Neural crest cell (in vitro differentiated cells): Measurements from ENCODE around the gene GALNT14. TPM values are rescaled to one million over a fixed set of nuclear protein-coding genes. Genes with fewer than 3 reads are reported as not detected.

ENCODE experiments used
- DNase-seq: peaks from one replicate; pipeline ENCODE4 v3.0.0; 2021; ENCODE audit warnings: low read depth, mixed read lengths, low spot score
- H3K27ac Mint-ChIP-seq: one replicate; pipeline ENCODE4 v1.8.0; 2021; ENCODE audit warnings: mild to moderate bottlenecking, mixed read lengths; ENCODE audit not compliant: unreplicated experiment
- H3K27me3 Mint-ChIP-seq: 2 replicates; pipeline ENCODE4 v1.8.0; 2021; ENCODE audit warnings: low read depth, mild to moderate bottlenecking, mixed read lengths
- H3K36me3 Mint-ChIP-seq: 2 replicates; pipeline ENCODE4 v1.8.0; 2021; ENCODE audit warnings: low read depth, mild to moderate bottlenecking, mixed read lengths
- H3K4me1 Mint-ChIP-seq: 2 replicates; pipeline ENCODE4 v1.8.0; 2021; ENCODE audit warnings: mixed read lengths
- H3K4me3 Mint-ChIP-seq: one replicate; pipeline ENCODE4 v1.8.0; 2021; ENCODE audit warnings: mild to moderate bottlenecking, mixed read lengths
- H3K9me3 Mint-ChIP-seq: 2 replicates; pipeline ENCODE4 v1.8.0; 2021; ENCODE audit warnings: mixed read lengths
- CTCF ChIP-seq: fragments of 200-600 bp; sonication (generic); conservative IDR thresholded peaks from 2 replicates; pipeline ENCODE4 v1.5.0; 2021; ENCODE audit warnings: antibody characterized with exemption, mild to moderate bottlenecking
- total RNA-seq: library from RNA; stranded (reverse); gene quantifications from 2 replicates; pipeline ENCODE4 v1.2.1, GENCODE V29; 2021

GALNT14 gene
- total RNA-seq, 1 donor from 2014 or later, result 1.5 TPM

GRCh38 chr2:30894498-30895119 is 243.6 kb downstream of the GALNT14 start:
- TF ChIP-seq CTCF, result no peak
- Mint-ChIP-seq H3K4me3 (no peak overlapping the region), H3K9me3 (peaks cover 7% of the 10 kb centered on the region), H3K4me1 (no peaks in the 10 kb centered on the region), H3K36me3 (no peaks in the 10 kb centered on the region), H3K27ac (no peak overlapping the region), H3K27me3 (peaks cover 32% of the 10 kb centered on the region)
- DNase-seq, result no peak

- no peak for DNase-seq
- Mint-ChIP-seq H3K27me3 (peaks cover 40% of the 10 kb centered on the region), H3K4me1 (peaks cover 5% of the 10 kb centered on the region), H3K36me3 (no peaks in the 10 kb centered on the region), H3K27ac (no peak overlapping the region), H3K4me3 (no peak overlapping the region), H3K9me3 (no peaks in the 10 kb centered on the region)
- TF ChIP-seq CTCF, result no peak
Measured at GRCh38 chr2:30888852-30889409, 249.3 kb downstream of the GALNT14 start.

GRCh38 chr2:30886080-30886479 is 252.2 kb downstream of the GALNT14 start:
- Mint-ChIP-seq H3K27me3 (peaks cover 26% of the 10 kb centered on the region), H3K9me3 (no peaks in the 10 kb centered on the region), H3K36me3 (no peaks in the 10 kb centered on the region), H3K4me1 (peaks cover 5% of the 10 kb centered on the region), H3K4me3 (no peak overlapping the region), H3K27ac (no peak overlapping the region)
- no peak for DNase-seq
- no peak for TF ChIP-seq CTCF

GRCh38 chr2:30883822-30884221 is 254.4 kb downstream of the GALNT14 start:
- peaks cover 18% of the 10 kb centered on the region for H3K27me3 Mint-ChIP-seq
- TF ChIP-seq CTCF, result no peak
- no peaks in the 10 kb centered on the region for H3K9me3 Mint-ChIP-seq
- H3K36me3 Mint-ChIP-seq, result no peaks in the 10 kb centered on the region
- DNase-seq, result no peak
- H3K27ac Mint-ChIP-seq, result no peak overlapping the region
- H3K4me1 Mint-ChIP-seq, result peaks cover 5% of the 10 kb centered on the region
- H3K4me3 Mint-ChIP-seq, result no peak overlapping the region

GRCh38 chr2:30883184-30883583 is 255.1 kb downstream of the GALNT14 start:
- Mint-ChIP-seq H3K27me3 (peaks cover 17% of the 10 kb centered on the region), H3K4me1 (peaks cover 5% of the 10 kb centered on the region), H3K36me3 (no peaks in the 10 kb centered on the region), H3K9me3 (no peaks in the 10 kb centered on the region), H3K4me3 (no peak overlapping the region), H3K27ac (no peak overlapping the region)
- no peak for TF ChIP-seq CTCF
- no peak for DNase-seq
